GM13976 (cell line): ENCODE measurements around the gene AADAC.

Source experiments
- DNase-seq: peaks from one replicate; pipeline ENCODE4 v3.0.0; 2012; ENCODE audit warnings: low spot score
- in situ Hi-C: fragments of 300-500 bp; cut with MboI; formaldehyde crosslinking; loops from one replicate; pipeline ENCODE4 v1.12.0; 2022; ENCODE audit warnings: low sequenced_read_pairs, mixed read lengths, inconsistent platforms; ENCODE audit not compliant: unreplicated experiment
- TF ChIP-seq, protein P1 (sequence below): IDR thresholded peaks from 2 replicates; pipeline ENCODE4 v1.5.1; 2012; ENCODE audit warnings: borderline replicate concordance, mild to moderate bottlenecking; ENCODE audit not compliant: insufficient read depth; ENCODE audit errors: extremely low read depth, missing control alignments, control extremely low read depth

Gene AADAC

DNA sequence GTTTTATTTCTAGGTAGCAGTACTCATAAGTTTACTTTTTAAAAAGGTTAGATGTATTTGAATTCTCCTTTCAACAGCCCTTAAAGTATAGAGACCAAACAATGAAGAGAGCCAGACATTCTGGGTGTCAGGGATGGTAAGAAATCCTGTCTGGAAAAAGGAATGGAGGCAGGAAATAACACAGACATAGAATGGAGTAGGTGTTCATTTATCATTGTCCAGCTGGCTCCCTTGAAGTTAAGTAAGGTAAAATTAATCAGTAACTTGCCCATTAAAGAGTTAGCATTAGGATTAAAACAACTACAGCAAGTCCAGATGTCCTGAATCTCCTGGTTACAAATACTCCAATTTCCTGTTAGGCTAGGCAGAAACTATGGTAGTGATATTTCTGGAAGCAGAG lies 46.0 kb downstream of the AADAC start:
- DNase-seq: no peak
- TF ChIP-seq, protein P1, sequence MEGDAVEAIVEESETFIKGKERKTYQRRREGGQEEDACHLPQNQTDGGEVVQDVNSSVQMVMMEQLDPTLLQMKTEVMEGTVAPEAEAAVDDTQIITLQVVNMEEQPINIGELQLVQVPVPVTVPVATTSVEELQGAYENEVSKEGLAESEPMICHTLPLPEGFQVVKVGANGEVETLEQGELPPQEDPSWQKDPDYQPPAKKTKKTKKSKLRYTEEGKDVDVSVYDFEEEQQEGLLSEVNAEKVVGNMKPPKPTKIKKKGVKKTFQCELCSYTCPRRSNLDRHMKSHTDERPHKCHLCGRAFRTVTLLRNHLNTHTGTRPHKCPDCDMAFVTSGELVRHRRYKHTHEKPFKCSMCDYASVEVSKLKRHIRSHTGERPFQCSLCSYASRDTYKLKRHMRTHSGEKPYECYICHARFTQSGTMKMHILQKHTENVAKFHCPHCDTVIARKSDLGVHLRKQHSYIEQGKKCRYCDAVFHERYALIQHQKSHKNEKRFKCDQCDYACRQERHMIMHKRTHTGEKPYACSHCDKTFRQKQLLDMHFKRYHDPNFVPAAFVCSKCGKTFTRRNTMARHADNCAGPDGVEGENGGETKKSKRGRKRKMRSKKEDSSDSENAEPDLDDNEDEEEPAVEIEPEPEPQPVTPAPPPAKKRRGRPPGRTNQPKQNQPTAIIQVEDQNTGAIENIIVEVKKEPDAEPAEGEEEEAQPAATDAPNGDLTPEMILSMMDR: no peak
- in situ Hi-C loops: no loop called here

DNA sequence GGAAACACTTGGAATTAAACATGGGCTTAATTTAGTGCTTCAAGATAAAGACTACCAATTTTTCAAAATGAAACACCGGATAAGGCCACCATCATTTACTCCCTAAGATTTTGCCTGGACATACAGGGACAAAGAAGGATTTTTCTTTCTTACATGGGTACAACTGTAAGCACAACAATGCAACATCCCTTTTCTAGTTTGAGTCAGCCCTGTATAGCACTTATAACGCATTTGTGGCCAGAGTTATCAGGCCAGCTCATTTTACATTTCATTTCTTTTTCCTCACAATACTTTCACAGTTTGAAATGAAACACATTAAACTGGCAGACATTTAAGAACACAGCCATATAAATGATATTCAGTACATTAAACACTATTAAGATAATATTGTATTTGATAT lies 49.7 kb downstream of the AADAC start:
- DNase-seq: no peak
- in situ Hi-C loops: no loop called here
- TF ChIP-seq, protein P1: no peak

DNA sequence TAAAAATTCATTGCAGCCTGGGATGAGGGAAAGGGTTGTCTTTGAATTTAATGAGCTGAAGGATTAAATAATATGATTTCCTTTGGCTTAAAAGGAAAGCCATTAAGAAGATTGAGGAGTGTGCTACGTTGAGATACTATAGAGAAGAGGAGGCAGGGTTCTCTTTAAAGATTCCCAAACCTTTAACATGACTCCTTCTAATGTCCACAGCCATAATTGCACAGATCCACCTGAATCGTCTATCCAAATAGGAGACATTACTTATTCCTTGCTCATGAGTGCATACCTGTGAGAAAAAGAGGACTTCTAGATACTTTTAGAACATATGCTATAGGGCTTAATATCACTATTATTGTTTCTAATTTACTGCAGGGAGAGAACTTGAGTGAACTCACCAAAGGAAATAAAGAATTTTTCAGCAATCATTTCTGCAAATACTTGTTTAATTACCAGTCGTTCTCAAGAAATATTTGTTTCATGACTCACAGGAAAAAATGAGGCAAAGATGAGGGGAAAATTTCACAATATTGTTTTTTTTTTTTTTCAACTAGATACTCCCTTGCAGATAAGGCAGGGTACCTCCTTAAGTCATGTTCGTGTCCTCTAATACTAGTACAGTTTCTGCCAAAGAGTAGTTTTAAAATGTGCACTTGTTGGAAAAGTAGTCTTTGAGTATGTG lies 50.6 kb downstream of the AADAC start:
- TF ChIP-seq, protein P1: no peak
- in situ Hi-C loops: no loop called here
- DNase-seq: no peak

DNA sequence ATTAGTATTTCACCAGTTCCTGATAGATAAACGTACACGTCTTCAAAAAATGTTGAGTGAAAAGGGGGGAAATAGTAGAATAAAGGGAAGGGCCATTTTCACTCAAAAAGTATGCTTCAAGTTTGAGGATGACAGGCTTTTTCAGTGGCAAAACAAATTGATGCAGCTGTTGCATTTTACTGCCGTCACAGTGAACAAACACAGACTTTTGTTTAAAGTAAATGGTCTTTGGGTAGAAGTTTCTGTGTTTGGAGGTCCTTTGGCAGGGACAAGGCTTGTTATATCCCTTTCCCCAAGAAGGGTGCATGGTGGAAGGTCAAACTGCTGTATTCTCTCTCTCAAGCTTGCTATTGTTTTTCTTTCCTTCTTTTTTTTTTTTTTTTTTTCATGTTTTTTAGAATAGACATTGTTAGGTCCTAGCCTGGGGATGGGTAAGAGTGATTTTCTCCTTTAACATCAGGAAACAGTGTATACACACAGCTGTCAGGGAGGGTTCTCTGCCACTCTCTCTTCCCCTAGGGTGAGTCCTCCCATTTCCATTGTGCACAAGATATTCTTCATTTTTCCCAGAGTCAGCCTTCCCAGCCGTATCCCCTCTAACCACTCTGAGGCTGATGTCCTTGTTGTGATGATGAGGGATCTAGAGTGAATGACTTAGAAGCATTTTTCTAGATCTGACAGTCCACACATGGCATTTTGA lies 52.9 kb downstream of the AADAC start:
- DNase-seq: no peak
- TF ChIP-seq, protein P1: no peak
- in situ Hi-C loops: no loop called here

DNA sequence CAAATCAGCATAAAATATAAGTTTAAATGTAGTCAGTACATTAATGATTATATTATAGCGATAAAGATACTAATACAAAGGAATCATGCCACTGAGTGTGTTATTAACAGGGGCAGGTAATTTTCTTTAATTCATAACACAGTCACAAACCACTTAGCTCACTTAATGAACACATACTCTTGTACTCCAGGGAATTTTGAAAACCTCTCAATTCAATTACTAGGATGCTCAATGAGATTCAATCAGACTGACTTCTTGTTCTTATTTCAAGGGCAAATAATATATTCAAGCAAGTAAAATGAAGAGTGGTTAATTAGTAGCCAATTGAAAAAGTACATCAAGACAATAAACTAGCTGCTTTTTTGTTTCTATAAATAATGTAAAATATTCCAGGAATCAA lies 53.8 kb downstream of the AADAC start:
- DNase-seq: no peak
- TF ChIP-seq, protein P1: no peak
- in situ Hi-C loops: no loop called here

DNA sequence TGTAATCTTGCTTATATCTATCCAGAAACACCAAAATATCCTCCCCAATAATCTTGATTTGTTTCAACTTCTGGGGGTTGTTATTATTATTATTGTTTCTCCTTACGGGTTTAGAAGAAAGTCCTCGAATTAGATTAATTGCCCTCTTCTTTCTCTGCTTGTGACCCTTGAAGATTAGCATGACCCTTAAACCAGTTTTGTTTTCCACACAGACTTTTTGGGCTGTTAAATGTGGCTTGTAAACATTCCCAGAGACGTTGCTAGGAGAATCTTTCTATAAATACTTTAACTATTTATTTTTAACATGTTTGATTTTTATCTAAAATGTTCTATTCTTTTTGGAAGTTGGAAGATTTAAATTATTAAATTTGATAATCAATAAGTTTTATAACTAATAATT lies 55.3 kb downstream of the AADAC start:
- no peak for DNase-seq
- in situ Hi-C loops: no loop called here
- TF ChIP-seq, protein P1: no peak
